GM21619 (cell line): Measurements from ENCODE around the gene LZIC.
"Not testable (repeated sequence)": the region's sequence is repeated elsewhere in the genome, so short reads cannot be mapped to it uniquely, and the experiment has no call there.

Experiments
- ATAC-seq: cut with Tn5 transposase; IDR thresholded peaks from one replicate; pipeline ENCODE4 v1.9.1; 2021; ENCODE audit not compliant: unreplicated experiment

Gene LZIC

GRCh38 chr1:9942939-9943788 lies at the start of gene LZIC, which contains the start of gene NMNAT1:
Gene LZIC, minus strand, starts transcription at chr1:9943391. Its CDS starts 6,772 bp downstream, at chr1:9936619.
Gene NMNAT1, plus strand, starts transcription at chr1:9943475. Its CDS starts 28,599 bp downstream, at chr1:9972074.
- ATAC-seq, result peak; percentile 92

- ATAC-seq, result no peak
Observed at GRCh38 chr1:9992910-9993309, 49.7 kb upstream of the LZIC start.

- no peak for ATAC-seq
Observed at GRCh38 chr1:9990944-9991343, 47.8 kb upstream of the LZIC start.

- ATAC-seq, result no peak
Observed at GRCh38 chr1:9989773-9990172, 46.6 kb upstream of the LZIC start.

- no peak for ATAC-seq
Observed at GRCh38 chr1:9985001-9985400, 41.8 kb upstream of the LZIC start.

GRCh38 chr1:9984253-9984652 lies 41.1 kb upstream of the LZIC start:
- no peak for ATAC-seq

- ATAC-seq, result no peak
Observed at GRCh38 chr1:9960706-9961562, 17.7 kb upstream of the LZIC start.

GRCh38 chr1:9960011-9960410 lies 16.8 kb upstream of the LZIC start:
- no peak for ATAC-seq

- no peak for ATAC-seq
Observed at GRCh38 chr1:9957726-9958125, 14.5 kb upstream of the LZIC start.

GRCh38 chr1:9946315-9946714 lies 3.1 kb upstream of the LZIC start:
- ATAC-seq, result no peak

- ATAC-seq, result peak; percentile 36
Observed at GRCh38 chr1:9942399-9942938, 722 bp downstream of the LZIC start.

- ATAC-seq, result no peak
Observed at GRCh38 chr1:9929431-9930385, 13.5 kb downstream of the LZIC start.

- ATAC-seq, result no peak
Observed at GRCh38 chr1:9927259-9927658, 15.9 kb downstream of the LZIC start.

- no peak for ATAC-seq
Observed at GRCh38 chr1:9922342-9922741, 20.8 kb downstream of the LZIC start.

- ATAC-seq, result no peak
Observed at GRCh38 chr1:9920606-9921005, 22.6 kb downstream of the LZIC start.

- no peak for ATAC-seq
Observed at GRCh38 chr1:9917901-9918300, 25.3 kb downstream of the LZIC start.

- ATAC-seq, result not testable (repeated sequence)
Observed at GRCh38 chr1:9917495-9917894, 25.7 kb downstream of the LZIC start.

- no peak for ATAC-seq
Observed at GRCh38 chr1:9916452-9916851, 26.7 kb downstream of the LZIC start.

- no peak for ATAC-seq
Observed at GRCh38 chr1:9914610-9914937, 28.6 kb downstream of the LZIC start.

GRCh38 chr1:9912264-9912936 lies 30.8 kb downstream of the LZIC start:
- ATAC-seq, result no peak
